SK-MEL-5 (cell line): Measurements from ENCODE around the gene UBQLN4. TPM values are rescaled to one million over a fixed set of nuclear protein-coding genes. Genes with fewer than 3 reads are reported as not detected.

Experiments used
- DNase-seq: peaks from one replicate; pipeline ENCODE4 v3.0.0-alpha.2; 2016; ENCODE audit warnings: low read depth, low spot score
- in situ Hi-C: cut with HindIII; loops from 2 replicates; pipeline ENCODE4 v1.10.0; 2016; ENCODE audit warnings: low sequenced_read_pairs, high pct_unique_total_duplicates, low pct_unique_long_range_greater_than_20kb
- total RNA-seq: library from RNA; depleted of rRNA; stranded (reverse); fragments of >200 nt; shearing (Covaris generic); gene quantifications from 2 replicates; pipeline ENCODE4 v1.2.3, GENCODE V29; 2014; rRNA removed

Gene UBQLN4
- total RNA-seq, 1 experiment from 2014 or later, result 23.3 TPM

DNA sequence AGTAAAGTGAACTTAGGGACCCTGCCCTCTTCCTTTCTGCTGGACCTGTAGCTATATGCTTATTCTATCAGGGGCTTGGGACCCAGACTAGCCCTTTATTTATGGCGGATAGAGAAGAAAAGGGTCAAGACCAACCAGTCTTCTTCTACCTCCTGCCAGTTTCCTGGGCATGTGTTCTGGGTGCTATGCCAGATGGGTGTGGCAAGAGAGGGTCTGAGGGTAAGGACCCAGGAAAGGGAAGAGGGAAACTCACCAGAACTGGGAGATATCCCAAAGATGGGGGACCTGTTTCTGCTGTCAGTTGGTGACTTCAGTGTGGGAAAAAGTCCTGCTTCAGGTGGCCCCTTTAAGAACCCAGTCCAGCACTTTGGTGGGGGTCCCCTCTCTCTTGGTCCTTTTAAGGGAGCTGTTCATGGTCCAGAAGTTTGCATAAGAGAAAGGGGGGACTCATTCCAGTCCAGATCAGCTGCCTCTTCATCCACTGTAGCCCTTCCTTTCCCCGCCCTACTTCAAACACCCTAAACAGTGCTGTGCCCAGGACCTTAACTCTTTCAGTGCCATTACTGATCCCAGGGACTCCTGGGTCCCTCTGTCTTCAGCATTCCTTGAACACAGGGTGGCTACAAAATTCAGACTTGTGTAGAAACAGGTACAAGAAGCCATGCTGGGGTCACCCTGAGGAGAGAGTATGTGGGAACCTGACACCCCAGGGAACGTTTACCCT, 51.2 kb downstream of the UBQLN4 start:
- no peak for DNase-seq
- in situ Hi-C loops, result no loop called here

- in situ Hi-C loops, result no loop called here
- DNase-seq, result no peak
Measured at GRCh38 chr1:156001662-156002171, 51.9 kb downstream of the UBQLN4 start.

DNA sequence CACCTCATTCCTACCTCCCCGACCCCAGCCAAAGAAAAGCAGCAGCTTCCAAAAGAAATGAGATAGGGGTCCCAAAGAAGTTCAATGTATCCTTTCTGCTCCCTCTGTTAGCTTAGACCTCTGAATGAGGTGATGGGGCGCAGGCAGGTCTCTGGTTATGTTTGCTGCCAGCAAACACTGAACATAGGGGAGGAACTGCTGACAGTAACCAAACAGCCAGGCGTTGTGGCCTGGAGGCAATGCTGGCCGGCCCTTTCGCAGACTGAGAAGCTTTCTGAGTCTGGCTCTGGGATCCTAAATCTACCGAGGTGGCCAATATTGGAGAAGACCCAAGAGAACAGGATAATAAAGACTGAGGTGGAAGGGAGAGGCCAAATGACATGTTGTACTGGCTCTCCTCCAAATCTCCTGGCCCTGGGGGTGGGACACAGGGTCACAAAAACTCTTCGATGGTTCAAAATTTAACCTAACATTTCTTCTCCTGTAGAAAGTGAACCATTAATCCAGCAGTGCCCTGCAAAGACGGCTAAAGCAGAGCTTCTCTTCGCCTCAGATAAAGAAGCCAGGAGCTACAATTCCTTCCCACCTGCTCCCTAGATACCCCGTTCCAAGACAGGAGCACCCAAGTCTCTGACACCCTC, 52.5 kb downstream of the UBQLN4 start:
- in situ Hi-C loops, result no loop called here
- DNase-seq, result no peak

DNA sequence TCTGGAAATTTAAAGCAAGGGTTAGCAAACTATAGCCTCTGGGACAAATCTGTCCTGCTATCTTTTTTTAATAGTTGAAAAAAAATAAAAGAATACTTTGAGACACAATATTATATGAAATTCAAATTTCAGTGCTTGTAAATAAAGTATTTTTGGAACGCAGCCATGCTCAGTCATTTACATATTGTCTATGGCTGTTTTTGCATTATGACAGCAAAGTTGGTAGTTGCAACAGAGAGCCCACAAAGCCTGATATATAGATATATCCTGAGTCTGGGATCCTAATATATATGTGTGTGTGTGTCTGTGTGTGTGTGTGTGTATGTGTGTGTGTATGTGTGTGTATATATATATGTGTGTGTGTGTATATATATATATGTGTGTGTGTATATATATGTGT, 53.6 kb downstream of the UBQLN4 start:
- no peak for DNase-seq
- in situ Hi-C loops, result no loop called here

DNA sequence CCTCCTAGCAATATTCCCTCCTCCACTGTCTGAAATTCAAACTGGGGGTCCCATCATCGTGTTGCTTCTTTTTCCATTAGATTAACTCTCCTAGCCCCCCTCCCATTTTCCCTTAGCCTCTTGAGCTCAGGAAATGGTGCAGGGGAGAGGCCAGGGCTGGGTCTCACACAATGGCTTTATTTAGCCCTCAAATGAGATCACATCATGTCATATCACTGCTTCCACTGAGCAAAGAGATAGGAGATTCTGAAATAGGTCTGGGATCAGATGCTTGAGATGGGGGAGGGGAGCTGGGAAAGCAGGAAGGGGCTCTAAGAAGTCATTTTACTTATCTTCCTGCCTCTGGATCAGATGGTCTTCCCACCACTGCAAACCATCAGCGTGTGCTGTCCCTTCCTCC, 57.4 kb downstream of the UBQLN4 start:
- in situ Hi-C loops, result no loop called here
- DNase-seq, result peak; percentile 26

DNA sequence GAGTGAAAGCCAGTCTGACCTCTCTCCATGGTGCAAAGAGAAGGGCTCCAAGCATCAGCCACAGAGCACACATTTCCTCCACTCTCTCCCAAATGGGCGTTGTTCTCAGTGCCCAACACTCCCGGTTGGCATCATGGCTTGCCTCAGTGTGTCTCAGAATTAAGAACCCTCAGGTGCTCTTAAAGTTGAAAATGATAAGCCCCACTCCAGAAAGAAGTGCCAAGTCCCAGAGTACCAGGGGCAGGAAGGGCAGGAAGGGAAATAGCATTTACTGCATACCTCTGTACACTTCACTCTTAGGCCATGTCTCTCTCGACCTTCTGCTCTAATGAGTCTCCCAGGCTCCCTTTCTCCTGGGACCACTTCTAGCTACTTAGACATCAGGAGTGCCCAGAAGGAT, 60.0 kb downstream of the UBQLN4 start:
- in situ Hi-C loops, result no loop called here
- DNase-seq, result no peak

- no peak for DNase-seq
- in situ Hi-C loops, result no loop called here
Measured at GRCh38 chr1:155990005-155990739, 63.4 kb downstream of the UBQLN4 start.

DNA sequence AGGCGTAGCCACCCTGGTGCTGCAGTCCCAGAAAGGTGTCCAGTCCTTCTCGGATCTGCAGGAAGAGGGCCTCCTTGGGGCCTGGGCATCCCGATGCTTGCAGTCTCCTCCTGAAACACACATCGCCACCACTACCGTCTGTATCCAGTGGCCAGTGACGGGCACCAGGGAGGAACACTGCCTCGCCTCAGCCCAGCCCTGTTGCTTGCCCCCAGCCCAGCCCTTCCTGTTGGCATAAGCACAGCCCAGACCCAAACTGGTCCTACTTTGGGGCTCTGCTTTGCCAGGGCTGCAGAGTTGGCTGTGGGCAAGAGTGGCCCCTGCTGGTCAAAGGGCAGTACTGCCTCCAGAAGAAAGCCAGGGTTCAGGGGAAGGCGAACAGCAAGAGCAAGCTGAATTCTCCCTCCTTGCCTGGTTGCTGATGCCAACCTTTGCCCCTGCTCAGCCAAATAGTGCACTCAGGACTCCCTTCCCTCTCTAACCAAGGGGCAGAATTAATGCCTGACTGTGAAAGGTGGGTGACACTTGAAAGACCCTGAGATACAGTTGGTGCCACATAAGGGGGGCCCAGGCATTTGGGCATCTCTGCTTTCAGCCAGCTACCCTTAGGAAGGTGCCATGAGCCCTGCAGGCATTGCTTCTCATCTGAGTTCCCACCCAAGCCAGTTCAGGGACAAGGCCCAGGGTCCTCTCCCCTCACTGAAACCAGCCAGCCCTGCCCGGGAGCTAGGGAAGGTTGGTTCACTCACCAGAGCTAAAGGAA, 64.2 kb downstream of the UBQLN4 start:
- peak; percentile 78 for DNase-seq
- in situ Hi-C loops, result no loop called here

Other genes with a start within 250 kb of the UBQLN4 start
- 15.9 and 16.7 TPM in 2 replicates for gene GON4L, start 196.6 kb downstream of the UBQLN4 start, total RNA-seq
- 1.9 and 2.2 TPM in 2 replicates for gene SYT11, start 194.2 kb downstream of the UBQLN4 start, total RNA-seq
- 18.2 and 21.6 TPM in 2 replicates for gene RIT1, start 142.4 kb downstream of the UBQLN4 start, total RNA-seq
- 28.1 and 32.1 TPM in 2 replicates for gene KHDC4, start 119.4 kb downstream of the UBQLN4 start, total RNA-seq
- gene RXFP4, start 112.2 kb downstream of the UBQLN4 start, total RNA-seq, result not detected in 2 replicates
- gene ARHGEF2, start 75.3 kb downstream of the UBQLN4 start, total RNA-seq, result 96.1 and 101 TPM in 2 replicates
- gene SSR2, start 32.8 kb downstream of the UBQLN4 start, total RNA-seq, result 350 and 401 TPM in 2 replicates
- gene LAMTOR2, start 984 bp upstream of the UBQLN4 start, total RNA-seq, result 56.1 and 61.7 TPM in 2 replicates
- gene RAB25, start 7.4 kb upstream of the UBQLN4 start, total RNA-seq, result not detected in 2 replicates
- 3.0 and 3.4 TPM in 2 replicates for gene MEX3A, start 28.7 kb upstream of the UBQLN4 start, total RNA-seq
- 515 and 576 TPM in 2 replicates for gene LMNA, start 60.9 kb upstream of the UBQLN4 start, total RNA-seq
- gene SEMA4A, start 99.8 kb upstream of the UBQLN4 start, total RNA-seq, result 0.11 and 1.3 TPM in 2 replicates
- gene SLC25A44, start 140.3 kb upstream of the UBQLN4 start, total RNA-seq, result 26.0 and 26.6 TPM in 2 replicates
- gene PMF1, start 159.2 kb upstream of the UBQLN4 start, total RNA-seq, result 60.3 and 64.4 TPM in 2 replicates
- 0.48 TPM in 1 of 2 replicates, not detected in the other for gene BGLAP, start 188.4 kb upstream of the UBQLN4 start, total RNA-seq
- gene PAQR6, start 194.3 kb upstream of the UBQLN4 start, total RNA-seq, result 0.13 and 0.32 TPM in 2 replicates
- gene SMG5, start 229.0 kb upstream of the UBQLN4 start, total RNA-seq, result 77.5 and 80.5 TPM in 2 replicates
- 0.96 and 1.0 TPM in 2 replicates for gene TMEM79, start 230.5 kb upstream of the UBQLN4 start, total RNA-seq
- gene GLMP, start 241.9 kb upstream of the UBQLN4 start, total RNA-seq, result 408 and 450 TPM in 2 replicates
- 0.27 TPM in 1 of 2 replicates, not detected in the other for gene VHLL, start 245.5 kb upstream of the UBQLN4 start, total RNA-seq